ENCODE measurements around the gene IDH3G.

- TF ChIP-seq, protein P1, sequence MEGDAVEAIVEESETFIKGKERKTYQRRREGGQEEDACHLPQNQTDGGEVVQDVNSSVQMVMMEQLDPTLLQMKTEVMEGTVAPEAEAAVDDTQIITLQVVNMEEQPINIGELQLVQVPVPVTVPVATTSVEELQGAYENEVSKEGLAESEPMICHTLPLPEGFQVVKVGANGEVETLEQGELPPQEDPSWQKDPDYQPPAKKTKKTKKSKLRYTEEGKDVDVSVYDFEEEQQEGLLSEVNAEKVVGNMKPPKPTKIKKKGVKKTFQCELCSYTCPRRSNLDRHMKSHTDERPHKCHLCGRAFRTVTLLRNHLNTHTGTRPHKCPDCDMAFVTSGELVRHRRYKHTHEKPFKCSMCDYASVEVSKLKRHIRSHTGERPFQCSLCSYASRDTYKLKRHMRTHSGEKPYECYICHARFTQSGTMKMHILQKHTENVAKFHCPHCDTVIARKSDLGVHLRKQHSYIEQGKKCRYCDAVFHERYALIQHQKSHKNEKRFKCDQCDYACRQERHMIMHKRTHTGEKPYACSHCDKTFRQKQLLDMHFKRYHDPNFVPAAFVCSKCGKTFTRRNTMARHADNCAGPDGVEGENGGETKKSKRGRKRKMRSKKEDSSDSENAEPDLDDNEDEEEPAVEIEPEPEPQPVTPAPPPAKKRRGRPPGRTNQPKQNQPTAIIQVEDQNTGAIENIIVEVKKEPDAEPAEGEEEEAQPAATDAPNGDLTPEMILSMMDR (conservative IDR thresholded peaks at IDR 0.05; ENCODE audit: low read depth, low read length): no peak
- no peak for TF ChIP-seq EZH2 (IDR thresholded peaks at IDR 0.05; ENCODE audit: borderline replicate concordance, low read depth, low read length, poor library complexity, severe bottlenecking)
These were observed 6.1 kb upstream of the IDH3G start for GRCh38 chrX:153800177-153800722.
